Thyroid gland (tissue), 4 donors: Measurements from ENCODE around the gene SUOX. TPM values are rescaled to one million over a fixed set of nuclear protein-coding genes. Genes with fewer than 3 reads are reported as not detected.

Experiments
- DNase-seq, 2 donors: peaks; one replicate each; pipeline ENCODE4 v3.0.0-alpha.2; 2019
- H3K27ac ChIP-seq, 3 donors: fragments of 200-600 bp; sonication (generic); 1 replicate in 2 of 3; 2 replicates in 1 of 3; pipeline ENCODE4 v1.5.1; 2016 to 2019; ENCODE audit warnings: mild to moderate bottlenecking in 1 of 3, moderate library complexity in 1 of 3
- H3K27me3 ChIP-seq: fragments of 200-600 bp; sonication (generic); one replicate; pipeline ENCODE4 v1.5.1; 2019
- H3K36me3 ChIP-seq, 2 donors: fragments of 200-600 bp; sonication (generic); one replicate each; pipeline ENCODE4 v1.5.1; 2016 to 2019
- H3K4me1 ChIP-seq, 2 donors: fragments of 200-600 bp; sonication (generic); one replicate each; pipeline ENCODE4 v1.5.1; 2017 to 2019
- H3K4me3 ChIP-seq, 3 donors: fragments of 200-600 bp; sonication (generic); replicated peaks in 1 of 3; 1 replicate in 2 of 3; 2 replicates in 1 of 3; pipeline ENCODE4 v1.5.1; 2016; ENCODE audit warnings: mild to moderate bottlenecking in 1 of 3
- H3K9me3 ChIP-seq: fragments of 200-600 bp; sonication (generic); one replicate; pipeline ENCODE4 v1.5.1; 2017
- POLR2A ChIP-seq, 2 donors: fragments of 450-650 bp; IDR thresholded peaks; one replicate each; pipeline ENCODE4 v1.6.1; 2017; ENCODE audit warnings: antibody characterized with exemption in 2 of 2, mild to moderate bottlenecking in 2 of 2, moderate library complexity in 1 of 2
- WGBS, 2 donors: methylation state at CpG; one replicate each; pipeline ENCODE4 v1.1.5; 2017; 5-methylcytosine and 5-hydroxymethylcytosine counted together
- intact Hi-C: fragments of 100-400 bp; cut with DNase I; formaldehyde crosslinking; loops from one replicate; pipeline ENCODE4 v1.15.1; 2023
- total RNA-seq, 4 donors: library from RNA; depleted of rRNA; stranded (reverse); fragments of >200 nt; gene quantifications; one replicate each; pipeline ENCODE4 v1.2.3, GENCODE V29; 2016
- TF ChIP-seq, protein P1 (sequence below), 6 experiments: fragments of 200-600 bp in 3 of 6; fragments of 450-650 bp in 3 of 6; sonication (generic) in 3 of 6; IDR thresholded peaks; one replicate each; pipeline ENCODE4 v1.5.1; 2016 to 2019; ENCODE audit warnings: antibody characterized with exemption in 6 of 6, mild to moderate bottlenecking in 2 of 6, inconsistent platforms in 1 of 6, moderate library complexity in 1 of 6

SUOX gene
- total RNA-seq, 4 donors from 2014 or later: 18.7 to 36.8 (median 36.2) TPM

DNA sequence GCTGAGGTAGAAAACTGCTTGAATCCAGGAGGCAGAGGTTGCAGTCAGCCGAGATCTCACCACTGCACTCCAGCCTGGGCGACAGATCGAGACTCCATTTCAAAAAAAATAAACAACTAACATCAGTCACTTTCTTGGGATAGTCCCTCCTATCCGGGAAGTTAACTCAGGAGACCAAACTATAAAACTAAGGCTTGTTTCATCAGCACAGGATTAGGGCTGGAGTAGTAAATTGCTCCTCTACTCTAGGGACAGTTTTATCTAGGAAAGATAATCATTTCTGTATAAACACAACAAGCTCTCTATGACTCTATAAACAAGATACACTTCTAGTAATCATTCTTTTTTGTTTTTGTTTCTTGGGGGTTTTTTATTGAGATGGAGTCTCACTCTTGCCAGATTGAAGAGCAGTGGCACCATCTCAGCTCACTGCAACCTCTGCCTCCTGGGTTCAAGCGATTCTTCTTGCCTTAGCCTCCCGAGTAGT, 56.4 kb downstream of the SUOX start:
- intact Hi-C loops: no loop called here
- Histone ChIP-seq H3K36me3 (no peaks in the 10 kb centered on the region), H3K27ac (no peak overlapping the region), H3K9me3 (no peaks in the 10 kb centered on the region), H3K4me3 (no peak overlapping the region), H3K4me1 (no peaks in the 10 kb centered on the region), H3K27me3 (no peaks in the 10 kb centered on the region)
- no peak for TF ChIP-seq POLR2A (IDR thresholded peaks at IDR 0.05)
- TF ChIP-seq, protein P1, sequence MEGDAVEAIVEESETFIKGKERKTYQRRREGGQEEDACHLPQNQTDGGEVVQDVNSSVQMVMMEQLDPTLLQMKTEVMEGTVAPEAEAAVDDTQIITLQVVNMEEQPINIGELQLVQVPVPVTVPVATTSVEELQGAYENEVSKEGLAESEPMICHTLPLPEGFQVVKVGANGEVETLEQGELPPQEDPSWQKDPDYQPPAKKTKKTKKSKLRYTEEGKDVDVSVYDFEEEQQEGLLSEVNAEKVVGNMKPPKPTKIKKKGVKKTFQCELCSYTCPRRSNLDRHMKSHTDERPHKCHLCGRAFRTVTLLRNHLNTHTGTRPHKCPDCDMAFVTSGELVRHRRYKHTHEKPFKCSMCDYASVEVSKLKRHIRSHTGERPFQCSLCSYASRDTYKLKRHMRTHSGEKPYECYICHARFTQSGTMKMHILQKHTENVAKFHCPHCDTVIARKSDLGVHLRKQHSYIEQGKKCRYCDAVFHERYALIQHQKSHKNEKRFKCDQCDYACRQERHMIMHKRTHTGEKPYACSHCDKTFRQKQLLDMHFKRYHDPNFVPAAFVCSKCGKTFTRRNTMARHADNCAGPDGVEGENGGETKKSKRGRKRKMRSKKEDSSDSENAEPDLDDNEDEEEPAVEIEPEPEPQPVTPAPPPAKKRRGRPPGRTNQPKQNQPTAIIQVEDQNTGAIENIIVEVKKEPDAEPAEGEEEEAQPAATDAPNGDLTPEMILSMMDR (IDR thresholded peaks at IDR 0.05): no peak
- WGBS, 2 donors: 87 to 88% methylated on average over 6 of the region's 6 CpGs
- DNase-seq: no peak

Other genes with a start within 250 kb of the SUOX start
- 10 to 100 TPM; 33.6 to 61.0 (median 52.3) TPM for gene SARNP, start 179.6 kb upstream of the SUOX start, total RNA-seq
- 10 to 100 TPM; 17.7 to 39.2 (median 23.4) TPM for gene ORMDL2, start 179.2 kb upstream of the SUOX start, total RNA-seq
- gene DNAJC14, start 167.7 kb upstream of the SUOX start, total RNA-seq: 10 to 100 TPM; 39.6 to 49.0 (median 45.1) TPM
- 1 to 10 TPM; 2.3 to 4.2 (median 3.4) TPM for gene MMP19, start 154.3 kb upstream of the SUOX start, total RNA-seq
- gene PYM1, start 69.4 kb upstream of the SUOX start, total RNA-seq: 10 to 100 TPM; 28.6 to 48.2 (median 43.7) TPM
- 10 to 100 TPM; 20.6 to 55.9 (median 28.7) TPM for gene DGKA, start 66.1 kb upstream of the SUOX start, total RNA-seq
- gene PMEL, start 31.2 kb upstream of the SUOX start, total RNA-seq: 1 to 10 TPM; 1.7 to 5.8 (median 3.0) TPM
- gene CDK2, start 30.4 kb upstream of the SUOX start, total RNA-seq: 10 to 100 TPM; 13.9 to 17.2 (median 15.8) TPM
- gene RAB5B, start 23.2 kb upstream of the SUOX start, total RNA-seq: 100 to 1,000 TPM; 104 to 119 (median 107) TPM
- 10 to 100 TPM in 2 of 4 donors, 1 to 10 TPM in 2; 4.2 to 10.9 (median 9.4) TPM for gene IKZF4, start 23.8 kb downstream of the SUOX start, total RNA-seq
- gene RPS26, start 44.6 kb downstream of the SUOX start, total RNA-seq: 1,000 to 10,000 TPM in 1 of 4 donors, 100 to 1,000 TPM in 2, 10 to 100 TPM in 1; 81.4 to 1,193 (median 632) TPM
- 10 to 100 TPM; 14.7 to 30.0 (median 20.4) TPM for gene ERBB3, start 82.9 kb downstream of the SUOX start, total RNA-seq
- 100 to 1,000 TPM in 3 of 4 donors, 10 to 100 TPM in 1; 94.0 to 142 (median 122) TPM for gene PA2G4, start 107.3 kb downstream of the SUOX start, total RNA-seq
- 1,000 to 10,000 TPM; 1,344 to 2,817 (median 2,330) TPM for gene RPL41, start 119.4 kb downstream of the SUOX start, total RNA-seq
- 1 to 10 TPM; 4.7 to 7.7 (median 5.6) TPM for gene ZC3H10, start 121.0 kb downstream of the SUOX start, total RNA-seq
- 10 to 100 TPM; 60.6 to 84.7 (median 68.7) TPM for gene ESYT1, start 131.0 kb downstream of the SUOX start, total RNA-seq
- 100 to 1,000 TPM in 1 of 4 donors, 10 to 100 TPM in 3; 33.4 to 115 (median 48.1) TPM for gene MYL6B, start 155.3 kb downstream of the SUOX start, total RNA-seq
- 1,000 to 10,000 TPM; 1,110 to 2,359 (median 1,915) TPM for gene MYL6, start 161.1 kb downstream of the SUOX start, total RNA-seq
- 100 to 1,000 TPM in 1 of 4 donors, 10 to 100 TPM in 3; 76.5 to 101 (median 83.0) TPM for gene SMARCC2, start 192.2 kb downstream of the SUOX start, total RNA-seq
- 10 to 100 TPM; 63.4 to 89.7 (median 73.4) TPM for gene RNF41, start 224.6 kb downstream of the SUOX start, total RNA-seq
- gene NABP2, start 227.1 kb downstream of the SUOX start, total RNA-seq: 10 to 100 TPM; 19.4 to 35.7 (median 31.4) TPM
- gene SLC39A5, start 232.8 kb downstream of the SUOX start, total RNA-seq: not detected